Activated CD4-positive, alpha-beta T cell treated with anti-CD3 and anti-CD28 coated beads, Interleukin-2, amount 10 ng/mL, durations not matched to agents 24 days and 14 days (primary cell): ENCODE measurements around the gene GPR107. TPM values are rescaled to one million over a fixed set of nuclear protein-coding genes. Genes with fewer than 3 reads are reported as not detected.
"Not testable (repeated sequence)": the region's sequence is repeated elsewhere in the genome, so short reads cannot be mapped to it uniquely, and the experiment has no call there.

ENCODE experiments used
- DNase-seq: peaks from one replicate; pipeline ENCODE4 v3.0.0; 2022
- H3K27ac Mint-ChIP-seq: one replicate; pipeline ENCODE4 v1.8.0; 2022; ENCODE audit warnings: mild to moderate bottlenecking, mixed read lengths
- H3K27me3 Mint-ChIP-seq: one replicate; pipeline ENCODE4 v1.8.0; 2022; ENCODE audit warnings: mixed read lengths
- H3K36me3 Mint-ChIP-seq: one replicate; pipeline ENCODE4 v1.8.0; 2022; ENCODE audit warnings: low read depth, mild to moderate bottlenecking, mixed read lengths
- H3K4me1 Mint-ChIP-seq: one replicate; pipeline ENCODE4 v1.8.0; 2021; ENCODE audit warnings: mixed read lengths
- H3K4me3 Mint-ChIP-seq: one replicate; pipeline ENCODE4 v1.8.0; 2022; ENCODE audit warnings: mild to moderate bottlenecking, moderate library complexity, mixed read lengths
- H3K9me3 Mint-ChIP-seq: one replicate; pipeline ENCODE4 v1.8.0; 2021; ENCODE audit warnings: mixed read lengths
- intact Hi-C: fragments of 100-400 bp; cut with micrococcal nuclease; formaldehyde crosslinking; loops from one replicate; pipeline ENCODE4 v1.15.1; 2023
- total RNA-seq: library from RNA; stranded (reverse); gene quantifications from 2 replicates; pipeline ENCODE4 v1.2.3, GENCODE V29; 2022

Gene GPR107
- total RNA-seq, 1 donor from 2014 or later = 23.6 TPM

- peak overlapping the region; percentile 97 for H3K27ac Mint-ChIP-seq
- intact Hi-C loops = loop anchor here (2.0 kb wide), 1 partner anchor 59 kb away; no protein-coding TSS in a partner anchor
- not testable (repeated sequence) for H3K9me3 Mint-ChIP-seq, H3K27me3 Mint-ChIP-seq, H3K4me3 Mint-ChIP-seq, DNase-seq
- H3K4me1 Mint-ChIP-seq = peaks cover 64% of the 10 kb centered on the region
- H3K36me3 Mint-ChIP-seq = peaks cover 65% of the 10 kb centered on the region
Measured at GRCh38 chr9:130021842-130022241, 31.9 kb upstream of the GPR107 start.

DNA sequence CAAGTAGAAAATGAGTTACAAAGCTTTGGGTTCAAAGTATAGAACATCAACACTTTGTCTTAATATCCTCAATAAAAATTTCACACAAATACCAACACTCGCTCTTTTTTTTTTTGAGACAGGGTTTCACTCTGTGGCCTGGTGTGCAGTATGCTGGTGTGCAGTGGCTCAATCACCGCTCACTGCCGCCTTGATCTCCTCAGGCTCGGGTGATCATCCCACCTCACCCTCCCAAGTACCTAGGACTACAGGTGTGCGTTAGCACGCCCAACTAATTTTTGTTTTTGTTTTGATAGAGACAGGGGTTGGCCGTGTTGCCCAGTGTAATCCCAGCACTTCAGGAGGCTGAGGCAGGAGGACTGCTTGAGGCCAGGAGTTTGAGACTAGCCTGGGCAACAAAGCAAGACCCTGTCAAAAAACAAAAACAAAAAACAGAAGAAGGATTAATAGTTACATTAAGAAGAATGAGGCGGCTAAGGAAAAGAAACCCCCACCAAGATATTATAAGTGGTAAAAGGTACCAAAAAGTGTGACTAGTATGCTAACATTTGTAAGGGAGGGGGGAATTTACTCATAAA lies 31.1 kb upstream of the GPR107 start:
- Mint-ChIP-seq H3K36me3 (peaks cover 63% of the 10 kb centered on the region), H3K27me3 (no peaks in the 10 kb centered on the region), H3K4me1 (peaks cover 62% of the 10 kb centered on the region), H3K27ac (peak overlapping the region; percentile 97), H3K9me3 (no peaks in the 10 kb centered on the region), H3K4me3 (peak overlapping the region; percentile 56)
- no peak for DNase-seq
- intact Hi-C loops = loop anchor here (1.0 to 2.0 kb wide), 2 partner anchors 30 to 60 kb away; no protein-coding TSS in a partner anchor

- Mint-ChIP-seq H3K36me3 (peaks cover 66% of the 10 kb centered on the region), H3K27me3 (no peaks in the 10 kb centered on the region), H3K9me3 (peaks cover 5% of the 10 kb centered on the region), H3K4me3 (peak overlapping the region; percentile 56), H3K4me1 (peaks cover 68% of the 10 kb centered on the region), H3K27ac (peak overlapping the region; percentile 97)
- intact Hi-C loops = loop anchor here (1.0 to 2.0 kb wide), 2 partner anchors 31 to 60 kb away; no protein-coding TSS in a partner anchor
- DNase-seq = no peak
Measured at GRCh38 chr9:130023144-130023787, 30.4 kb upstream of the GPR107 start.

GRCh38 chr9:130023994-130024596 lies 29.6 kb upstream of the GPR107 start:
- intact Hi-C loops = loop anchor here (1.0 to 2.0 kb wide), 3 partner anchors 8 to 61 kb away; no protein-coding TSS in a partner anchor
- no peak for DNase-seq
- peaks cover 5% of the 10 kb centered on the region for H3K9me3 Mint-ChIP-seq
- no peaks in the 10 kb centered on the region for H3K27me3 Mint-ChIP-seq
- H3K4me1 Mint-ChIP-seq = peaks cover 76% of the 10 kb centered on the region
- H3K4me3 Mint-ChIP-seq = peak overlapping the region; percentile 63
- peak overlapping the region; percentile 97 for H3K27ac Mint-ChIP-seq
- peaks cover 71% of the 10 kb centered on the region for H3K36me3 Mint-ChIP-seq

DNA sequence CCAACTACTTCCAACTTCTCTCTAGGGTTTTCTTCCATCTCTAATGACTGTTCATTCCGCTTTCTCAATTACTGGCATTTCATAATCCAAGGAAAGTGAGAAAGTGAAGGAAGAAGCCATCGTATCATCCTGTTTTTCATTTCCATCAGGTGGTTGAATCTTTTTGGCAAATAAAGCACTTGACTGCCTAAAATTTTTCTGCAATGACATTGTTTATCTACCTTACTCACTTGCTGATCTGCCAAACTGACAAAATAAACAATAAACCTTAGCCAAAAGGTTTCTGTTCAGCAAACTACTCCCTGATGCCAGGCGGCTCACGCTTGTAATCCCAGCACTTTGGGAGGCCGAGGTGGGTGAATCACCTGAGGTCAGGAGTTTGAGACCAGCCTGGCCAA lies 29.1 kb upstream of the GPR107 start:
- Mint-ChIP-seq H3K4me3 (no peak overlapping the region), H3K9me3 (peaks cover 5% of the 10 kb centered on the region)

GRCh38 chr9:130026583-130027340 lies 26.9 kb upstream of the GPR107 start:
- intact Hi-C loops = loop anchor here (2.0 kb wide), 1 partner anchor 16 kb away; no protein-coding TSS in a partner anchor
- peak overlapping the region; percentile 92 for H3K27ac Mint-ChIP-seq
- H3K36me3 Mint-ChIP-seq = peaks cover 58% of the 10 kb centered on the region
- H3K4me1 Mint-ChIP-seq = peaks cover 80% of the 10 kb centered on the region
- peak overlapping the region; percentile 45 for H3K4me3 Mint-ChIP-seq
- peaks cover 5% of the 10 kb centered on the region for H3K9me3 Mint-ChIP-seq
- no peaks in the 10 kb centered on the region for H3K27me3 Mint-ChIP-seq
- no peak for DNase-seq

More for the DNA sequence above, 29.1 kb upstream of the GPR107 start:
- intact Hi-C loops = loop anchor here (1.0 kb wide), 1 partner anchor 8 kb away; no protein-coding TSS in a partner anchor
- Mint-ChIP-seq H3K27ac (peak overlapping the region; percentile 79), H3K36me3 (peaks cover 73% of the 10 kb centered on the region), H3K4me1 (peaks cover 78% of the 10 kb centered on the region), H3K27me3 (no peaks in the 10 kb centered on the region)
- DNase-seq = no peak

DNA sequence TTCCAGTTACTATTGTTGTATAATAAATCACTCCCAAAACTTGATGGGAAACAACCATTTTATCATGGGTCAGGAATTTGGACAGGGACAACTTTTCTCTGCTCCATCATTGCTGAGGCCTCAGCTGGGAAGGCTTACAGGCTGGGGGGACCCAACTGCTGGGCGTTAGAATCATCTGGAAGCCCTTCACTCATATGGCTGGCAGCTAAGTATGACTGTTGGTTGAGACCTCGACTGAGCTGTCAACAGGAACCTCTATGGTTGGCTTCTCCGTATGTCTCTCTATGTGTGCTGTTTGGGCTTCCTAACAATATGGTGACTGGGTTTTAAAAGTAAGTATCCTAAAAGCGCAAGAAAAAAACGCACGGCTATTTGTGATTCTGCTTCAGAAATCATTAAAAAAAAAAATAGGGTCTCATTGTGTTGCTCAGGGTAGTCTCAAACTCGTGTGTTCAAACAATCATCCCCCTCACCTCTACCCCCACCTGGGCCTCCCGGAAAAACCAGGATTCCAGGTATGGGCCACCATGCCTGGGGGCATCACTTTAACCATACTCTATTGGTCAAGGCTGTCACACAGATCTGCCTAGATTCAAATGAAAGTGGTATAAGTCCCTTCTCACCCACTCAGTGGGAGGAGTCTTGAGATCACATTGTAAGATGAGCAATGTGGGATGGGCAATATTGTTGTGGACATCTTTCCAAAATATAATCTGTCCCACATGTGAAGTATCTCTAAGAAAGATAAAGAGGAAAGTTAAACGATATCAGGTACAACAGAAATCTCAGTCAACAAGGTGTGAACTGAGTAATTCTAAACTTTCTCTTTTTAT lies 26.0 kb upstream of the GPR107 start:
- H3K36me3 Mint-ChIP-seq = peaks cover 57% of the 10 kb centered on the region
- peak overlapping the region; percentile 62 for H3K4me3 Mint-ChIP-seq
- no peaks in the 10 kb centered on the region for H3K27me3 Mint-ChIP-seq
- H3K9me3 Mint-ChIP-seq = peaks cover 5% of the 10 kb centered on the region
- DNase-seq = no peak
- peaks cover 83% of the 10 kb centered on the region for H3K4me1 Mint-ChIP-seq
- peak overlapping the region; percentile 92 for H3K27ac Mint-ChIP-seq
- intact Hi-C loops = loop anchor here (2.0 kb wide), 1 partner anchor 17 kb away; no protein-coding TSS in a partner anchor

DNA sequence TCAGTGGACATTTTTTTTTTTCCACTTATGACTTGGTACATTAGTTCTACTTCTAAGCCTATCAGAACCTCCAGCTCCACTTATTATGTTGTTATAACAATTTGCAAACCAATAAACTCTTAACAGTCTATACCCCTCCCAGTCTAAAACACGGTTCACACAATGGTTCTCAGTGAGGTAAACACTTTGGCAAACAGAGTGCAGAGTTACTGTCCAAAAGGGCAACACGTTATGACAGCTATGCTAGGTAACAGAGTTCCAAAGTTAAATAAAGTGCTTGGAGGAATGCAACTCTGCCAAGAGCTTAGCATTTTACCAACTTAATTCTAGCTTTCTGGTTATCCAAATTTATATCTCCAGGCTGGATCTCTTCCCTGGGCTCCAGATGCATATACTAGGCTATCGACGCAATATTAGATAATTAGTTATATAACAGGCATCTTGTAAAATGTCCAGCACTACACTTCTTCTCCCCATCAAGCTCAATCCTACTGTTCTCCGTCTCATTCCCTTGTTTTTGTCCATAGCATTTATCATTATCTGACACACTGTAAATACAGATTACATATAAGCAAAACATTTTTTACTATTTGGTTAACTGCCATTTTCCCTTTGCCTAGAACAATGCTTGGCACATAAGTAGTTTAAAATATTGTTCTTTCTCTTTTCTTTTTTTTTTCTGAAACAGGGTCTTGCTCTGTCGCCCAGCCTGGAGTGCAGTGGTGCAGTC lies 25.0 kb upstream of the GPR107 start:
- Mint-ChIP-seq H3K36me3 (peaks cover 55% of the 10 kb centered on the region), H3K4me1 (peaks cover 80% of the 10 kb centered on the region), H3K27me3 (no peaks in the 10 kb centered on the region), H3K27ac (peak overlapping the region; percentile 92), H3K4me3 (peak overlapping the region; percentile 71), H3K9me3 (peaks cover 5% of the 10 kb centered on the region)
- DNase-seq = no peak
- intact Hi-C loops = loop anchor here (1.0 kb wide), 3 partner anchors 8 to 33 kb away; no protein-coding TSS in a partner anchor

- Mint-ChIP-seq H3K27ac (peak overlapping the region; percentile 92), H3K4me1 (peaks cover 74% of the 10 kb centered on the region), H3K27me3 (no peaks in the 10 kb centered on the region), H3K4me3 (peak overlapping the region; percentile 71), H3K9me3 (peaks cover 5% of the 10 kb centered on the region), H3K36me3 (peaks cover 51% of the 10 kb centered on the region)
- peak; percentile 75 for DNase-seq
- intact Hi-C loops = loop anchor here (1.0 kb wide), 3 partner anchors 9 to 34 kb away; no protein-coding TSS in a partner anchor
Measured at GRCh38 chr9:130029223-130029973, 24.3 kb upstream of the GPR107 start.

GRCh38 chr9:130030651-130031127 lies 23.0 kb upstream of the GPR107 start:
- Mint-ChIP-seq H3K4me1 (peaks cover 77% of the 10 kb centered on the region), H3K36me3 (peaks cover 53% of the 10 kb centered on the region), H3K4me3 (peak overlapping the region; percentile 58), H3K27ac (peak overlapping the region; percentile 92), H3K27me3 (no peaks in the 10 kb centered on the region), H3K9me3 (peaks cover 5% of the 10 kb centered on the region)
- no peak for DNase-seq
- intact Hi-C loops = loop anchor here (2.0 kb wide), 1 partner anchor 98 kb away; no protein-coding TSS in a partner anchor

DNA sequence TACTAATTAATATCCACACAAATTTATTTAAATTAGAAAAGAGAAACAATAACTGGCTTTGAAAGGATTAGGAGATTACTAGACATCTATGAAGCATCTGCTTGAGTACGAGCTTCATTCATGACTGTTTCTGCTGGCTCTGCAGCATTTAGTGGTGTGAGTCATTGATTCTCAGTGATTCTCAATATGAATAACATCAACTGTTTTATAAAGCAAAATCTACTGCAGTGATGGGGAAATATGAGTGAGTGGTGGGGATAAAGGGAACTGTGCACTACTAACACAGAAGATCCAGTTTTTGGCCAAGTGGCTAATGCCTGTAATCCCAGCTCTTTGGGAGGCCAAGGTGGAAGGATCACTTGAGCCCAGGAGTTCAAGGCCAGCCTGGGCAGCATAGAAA lies 19.1 kb upstream of the GPR107 start:
- peaks cover 34% of the 10 kb centered on the region for H3K36me3 Mint-ChIP-seq
- intact Hi-C loops = no loop called here
- no peak for DNase-seq

More for the DNA sequence above, 19.1 kb upstream of the GPR107 start:
- H3K27me3 Mint-ChIP-seq = no peaks in the 10 kb centered on the region
- peak overlapping the region; percentile 84 for H3K4me3 Mint-ChIP-seq
- no peaks in the 10 kb centered on the region for H3K9me3 Mint-ChIP-seq
- H3K27ac Mint-ChIP-seq = peak overlapping the region; percentile 95
- H3K4me1 Mint-ChIP-seq = peaks cover 72% of the 10 kb centered on the region
